ENCODE results near the gene TMED10.

DNA sequence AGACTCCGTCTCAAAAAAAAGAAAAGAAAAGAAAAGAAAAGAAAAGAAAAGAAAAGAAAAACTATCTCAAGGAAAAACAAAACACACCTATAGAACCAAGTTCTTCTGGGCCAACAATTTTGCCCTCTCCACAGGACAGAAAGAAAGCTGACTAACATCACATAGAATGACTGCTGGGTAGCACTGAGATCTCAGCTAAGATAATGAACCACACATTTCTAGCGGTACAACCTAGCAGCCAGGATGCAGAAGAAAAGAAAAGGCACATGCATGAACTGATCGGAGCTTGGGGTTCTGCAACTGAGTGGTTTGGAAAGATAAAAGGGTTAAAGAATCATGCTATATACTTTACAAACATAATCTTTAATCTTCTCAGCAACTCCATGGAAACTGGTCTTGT, 19.5 kb downstream of the TMED10 start:
- no peak for TF ChIP-seq CEBPB (IDR thresholded peaks at IDR 0.05)
- no peak for TF ChIP-seq EP300 (IDR thresholded peaks at IDR 0.05; ENCODE audit: borderline replicate concordance)
- no peak for TF ChIP-seq TAF1 (IDR thresholded peaks at IDR 0.05; ENCODE audit: low read depth)
